Keratinocyte (primary cell): Measurements from ENCODE around the gene SWT1.

ENCODE experiments used
- EZH2 ChIP-seq: IDR thresholded peaks from one replicate; pipeline ENCODE4 v1.6.1; 2012; ENCODE audit warnings: inconsistent platforms, mild to moderate bottlenecking, low read length, moderate library complexity
- TF ChIP-seq, protein P1 (sequence below), 3 experiments: IDR thresholded peaks in 1 of 3; conservative IDR thresholded peaks in 1 of 3; optimal IDR thresholded peaks in 1 of 3; 2 replicates in 2 of 3; 3 replicates in 1 of 3; pipeline versions ENCODE3 to v1.5.1; 2011; ENCODE audit warnings: low read length in 3 of 3, mild to moderate bottlenecking in 3 of 3, moderate library complexity in 2 of 3, control low read depth in 1 of 3, inconsistent platforms in 1 of 3; ENCODE audit not compliant: insufficient read depth in 2 of 3; ENCODE audit errors: extremely low read depth in 1 of 3

GRCh38 chr1:185337246-185337645 is 180.3 kb downstream of the SWT1 start:
- TF ChIP-seq, protein P1, sequence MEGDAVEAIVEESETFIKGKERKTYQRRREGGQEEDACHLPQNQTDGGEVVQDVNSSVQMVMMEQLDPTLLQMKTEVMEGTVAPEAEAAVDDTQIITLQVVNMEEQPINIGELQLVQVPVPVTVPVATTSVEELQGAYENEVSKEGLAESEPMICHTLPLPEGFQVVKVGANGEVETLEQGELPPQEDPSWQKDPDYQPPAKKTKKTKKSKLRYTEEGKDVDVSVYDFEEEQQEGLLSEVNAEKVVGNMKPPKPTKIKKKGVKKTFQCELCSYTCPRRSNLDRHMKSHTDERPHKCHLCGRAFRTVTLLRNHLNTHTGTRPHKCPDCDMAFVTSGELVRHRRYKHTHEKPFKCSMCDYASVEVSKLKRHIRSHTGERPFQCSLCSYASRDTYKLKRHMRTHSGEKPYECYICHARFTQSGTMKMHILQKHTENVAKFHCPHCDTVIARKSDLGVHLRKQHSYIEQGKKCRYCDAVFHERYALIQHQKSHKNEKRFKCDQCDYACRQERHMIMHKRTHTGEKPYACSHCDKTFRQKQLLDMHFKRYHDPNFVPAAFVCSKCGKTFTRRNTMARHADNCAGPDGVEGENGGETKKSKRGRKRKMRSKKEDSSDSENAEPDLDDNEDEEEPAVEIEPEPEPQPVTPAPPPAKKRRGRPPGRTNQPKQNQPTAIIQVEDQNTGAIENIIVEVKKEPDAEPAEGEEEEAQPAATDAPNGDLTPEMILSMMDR (optimal IDR thresholded peaks at IDR 0.05 in 1 of 3, IDR thresholded peaks at IDR 0.05 in 1 of 3, conservative IDR thresholded peaks at IDR 0.05 in 1 of 3; ENCODE audit: extremely low read depth in 1 of 3, insufficient read depth in 2 of 3, low read length in 3 of 3) = no peak
- no peak for TF ChIP-seq EZH2
